Measurements from ENCODE around the gene TUBGCP4.

The TUBGCP4 gene

GRCh38 chr15:43406189-43406588 lies 35.3 kb downstream of the TUBGCP4 start:
- no peak for DNase-seq

- DNase-seq, result no peak
Observed at GRCh38 chr15:43406808-43407207, 35.9 kb downstream of the TUBGCP4 start.

DNA sequence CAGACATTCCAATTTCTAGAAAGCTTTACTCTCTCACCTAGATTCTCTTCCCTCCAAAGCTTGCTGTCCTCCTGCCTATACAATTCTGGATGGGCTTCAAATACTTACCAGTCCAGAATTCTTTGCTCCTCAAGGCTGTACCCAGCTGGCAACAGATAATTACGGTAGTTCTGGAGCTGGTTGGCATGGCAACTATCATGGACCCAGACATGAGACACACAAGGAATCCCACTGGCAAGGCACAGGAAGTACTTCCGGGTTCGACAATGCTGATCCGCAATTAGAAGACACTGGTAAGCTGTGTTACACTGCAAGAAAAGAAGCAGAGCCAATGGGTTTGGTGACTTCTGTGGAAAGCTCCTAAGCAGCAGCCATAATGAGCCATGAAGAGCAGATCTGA lies 37.9 kb downstream of the TUBGCP4 start:
- no peak for DNase-seq

GRCh38 chr15:43410572-43411214 lies 39.8 kb downstream of the TUBGCP4 start:
- no peak for DNase-seq

DNA sequence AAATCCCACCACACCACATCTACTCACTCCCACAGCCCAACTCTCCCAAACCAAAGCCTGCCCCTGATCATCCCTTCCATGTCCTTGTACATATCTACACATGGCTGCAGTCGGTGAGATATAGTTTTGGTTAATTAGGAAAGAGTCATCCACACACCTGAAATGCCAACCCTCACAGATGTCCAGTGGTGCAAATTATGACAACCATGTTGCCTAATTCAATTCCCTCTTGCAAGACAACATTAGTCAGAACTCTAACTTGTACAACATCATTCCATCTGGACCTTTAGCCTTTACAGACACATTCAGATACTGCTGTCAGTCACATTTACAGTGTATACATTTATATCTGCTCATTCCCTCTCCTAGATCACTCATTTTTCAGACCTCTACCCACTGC lies 41.2 kb downstream of the TUBGCP4 start:
- DNase-seq, result no peak

DNA sequence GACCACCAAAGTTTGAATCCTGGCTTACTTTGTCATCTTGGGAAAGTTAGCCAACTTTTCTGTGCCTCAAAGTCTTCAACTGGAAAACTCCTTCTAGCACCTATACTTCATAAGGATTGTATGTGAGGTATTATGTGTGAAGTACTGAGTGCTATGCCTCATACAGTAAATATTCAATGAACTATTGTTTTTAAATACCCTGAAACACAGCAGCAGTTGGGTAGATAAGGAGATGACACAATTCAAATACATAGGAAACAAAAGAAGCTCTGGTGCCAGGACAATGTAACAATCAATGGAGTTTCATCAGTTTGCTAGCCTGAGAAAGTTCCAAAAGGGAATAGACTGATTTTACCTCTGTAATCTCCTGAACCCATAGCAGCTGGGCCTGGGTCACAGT lies 43.3 kb downstream of the TUBGCP4 start:
- DNase-seq, result no peak

- no peak for DNase-seq
Observed at GRCh38 chr15:43420435-43420834, 49.5 kb downstream of the TUBGCP4 start.

GRCh38 chr15:43420876-43421275 lies 50.0 kb downstream of the TUBGCP4 start:
- DNase-seq, result no peak

- no peak for DNase-seq
Observed at GRCh38 chr15:43423793-43424192, 52.9 kb downstream of the TUBGCP4 start.

DNA sequence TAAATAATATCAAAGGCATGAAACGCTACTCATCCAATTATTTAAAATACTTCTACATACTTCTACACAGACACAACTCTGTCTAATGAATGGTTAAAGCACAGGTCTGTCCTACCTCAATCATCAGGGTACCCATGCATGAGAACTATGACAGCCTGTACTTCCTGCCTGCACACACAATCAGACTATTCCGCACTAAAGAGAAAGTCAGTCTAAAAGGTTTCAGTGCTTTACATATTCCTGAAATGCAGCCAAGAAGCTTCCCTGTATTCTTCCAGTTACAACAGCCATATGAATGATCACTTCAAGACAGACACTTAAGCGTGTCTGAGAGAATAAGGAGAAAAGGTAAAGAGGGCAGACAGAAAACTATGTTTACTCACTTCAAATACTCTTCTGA lies 58.8 kb downstream of the TUBGCP4 start:
- DNase-seq, result no peak

- no peak for DNase-seq
Observed at GRCh38 chr15:43433165-43433564, 62.3 kb downstream of the TUBGCP4 start.

GRCh38 chr15:43433661-43434303 lies 62.9 kb downstream of the TUBGCP4 start:
- DNase-seq, result no peak

GRCh38 chr15:43434446-43434845 lies 63.5 kb downstream of the TUBGCP4 start:
- no peak for DNase-seq

DNA sequence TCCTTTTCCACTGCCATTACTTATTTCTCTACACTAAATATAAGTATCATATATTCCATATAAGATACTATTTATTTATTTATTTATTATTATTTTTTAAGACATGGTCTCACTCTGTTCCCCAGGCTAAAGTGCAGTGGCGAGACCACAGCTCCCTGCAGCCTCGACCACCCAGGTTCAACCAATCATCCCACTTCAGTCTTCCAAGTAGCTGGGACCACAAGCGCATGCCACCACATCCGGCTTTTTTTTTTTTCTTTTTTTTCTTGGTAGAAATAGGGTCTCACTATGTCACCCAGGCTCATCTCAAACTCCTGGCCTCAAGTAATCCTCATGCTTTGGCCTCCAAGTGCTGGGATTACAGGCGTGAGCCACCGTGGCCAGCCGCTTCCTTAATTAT lies 65.5 kb downstream of the TUBGCP4 start:
- DNase-seq, result no peak

DNA sequence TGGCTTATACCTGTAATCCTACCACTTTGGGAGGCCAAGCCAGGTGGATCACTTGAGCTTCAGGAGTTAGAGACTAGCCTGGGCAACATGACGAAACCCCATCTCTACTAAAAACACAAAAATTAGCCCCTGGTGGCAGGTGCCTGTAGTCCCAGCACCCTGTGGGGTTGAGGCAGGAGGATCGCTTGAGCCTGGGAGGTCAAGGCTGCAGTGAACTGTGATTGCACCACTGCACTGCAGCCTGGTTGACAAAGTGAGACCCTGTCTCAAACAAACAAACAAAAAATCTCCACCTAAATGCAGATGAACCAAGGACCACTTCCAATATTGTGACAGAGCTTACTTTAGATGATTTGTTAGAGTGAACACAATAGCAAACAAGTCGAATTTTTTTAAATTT lies 68.4 kb downstream of the TUBGCP4 start:
- DNase-seq, result no peak

DNA sequence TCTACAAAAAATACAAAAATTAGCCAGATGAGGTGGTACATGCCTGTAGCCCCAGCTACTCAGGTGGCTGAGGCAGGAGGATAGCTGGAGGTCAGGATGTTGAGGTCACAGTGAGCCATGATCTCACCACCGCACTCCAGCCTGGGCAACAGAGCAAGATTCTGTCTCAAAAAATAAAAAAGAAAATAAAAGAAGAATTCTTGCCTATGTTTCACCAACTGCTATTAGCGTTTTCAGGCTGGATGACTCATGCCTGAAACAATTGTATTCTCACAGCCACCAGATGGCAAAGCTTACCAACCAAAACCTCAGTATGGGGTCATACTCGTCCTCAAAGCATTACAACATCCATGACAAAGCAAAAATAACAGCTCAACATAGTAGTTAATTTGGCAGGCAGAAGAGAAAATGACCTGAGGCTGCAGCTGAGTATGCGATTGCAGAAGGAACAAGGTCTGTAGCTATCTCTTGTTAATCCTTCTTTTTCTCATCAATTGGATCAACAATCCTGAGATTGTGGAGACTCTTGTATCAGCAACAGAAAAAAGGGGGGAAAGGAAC lies 69.9 kb downstream of the TUBGCP4 start:
- DNase-seq, result peak; percentile 5

DNA sequence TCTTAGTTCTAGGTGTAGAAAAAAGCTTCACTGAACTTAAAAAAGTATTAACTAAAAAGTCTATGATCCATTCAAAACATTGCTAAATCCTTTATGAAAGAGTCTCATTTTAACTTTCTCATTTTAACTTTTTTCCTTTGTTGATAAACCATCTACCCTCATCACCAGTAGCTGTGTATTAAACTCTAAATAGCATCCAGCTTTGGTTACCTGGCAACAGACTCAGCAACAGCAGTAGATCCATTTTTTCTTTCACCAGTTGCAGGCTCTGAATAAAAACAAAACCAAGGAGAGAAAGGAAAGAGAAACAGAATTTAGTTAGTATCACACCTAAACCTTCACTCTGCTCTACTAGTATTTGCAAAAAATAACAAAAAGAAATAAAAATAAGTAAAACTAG lies 70.4 kb downstream of the TUBGCP4 start:
- DNase-seq, result no peak

GRCh38 chr15:43446344-43446743 lies 75.4 kb downstream of the TUBGCP4 start:
- DNase-seq, result no peak

- DNase-seq, result no peak
Observed at GRCh38 chr15:43449981-43450380, 79.1 kb downstream of the TUBGCP4 start.
